Gastrocnemius medialis (tissue), 4 donors: ENCODE results near the gene ASIC5. TPM values are rescaled to one million over a fixed set of nuclear protein-coding genes. Genes with fewer than 3 reads are reported as not detected.

Source experiments
- ATAC-seq, 2 donors: fragments of 150-250 bp; one replicate each; pipeline ENCODE4 v1.9.1; 2016
- DNase-seq, 2 donors: peaks; one replicate each; pipeline ENCODE4 v3.0.0-alpha.2; 2019
- H3K27ac ChIP-seq, 4 donors: fragments of 200-600 bp; sonication (generic); 1 replicate in 1 of 4; 2 replicates in 3 of 4; pipeline ENCODE4 v1.5.1; 2016 to 2018; ENCODE audit warnings: mild to moderate bottlenecking in 2 of 4, moderate library complexity in 1 of 4
- H3K27me3 ChIP-seq, 3 donors: fragments of 200-600 bp; sonication (generic) in 2 of 3; 1 replicate in 1 of 3; 2 replicates in 2 of 3; pipeline versions ENCODE4 v1.5.1 to v1.6.0; 2016 to 2019; ENCODE audit warnings: mild to moderate bottlenecking in 1 of 3, moderate library complexity in 1 of 3
- H3K36me3 ChIP-seq, 2 donors: fragments of 200-600 bp; sonication (generic) in 1 of 2; one replicate each; pipeline ENCODE4 v1.5.1; 2017 to 2018
- H3K4me1 ChIP-seq, 2 donors: fragments of 200-600 bp; sonication (generic) in 1 of 2; one replicate each; pipeline ENCODE4 v1.5.1; 2016 to 2017; ENCODE audit warnings: mild to moderate bottlenecking in 2 of 2
- H3K4me3 ChIP-seq, 4 donors: fragments of 200-600 bp; sonication (generic) in 3 of 4; 1 replicate in 1 of 4; 2 replicates in 3 of 4; pipeline ENCODE4 v1.5.1; 2016 to 2019; ENCODE audit warnings: mild to moderate bottlenecking in 2 of 4
- H3K9me3 ChIP-seq, 3 donors: fragments of 200-600 bp; sonication (generic) in 2 of 3; 1 replicate in 1 of 3; 2 replicates in 2 of 3; pipeline ENCODE4 v1.5.1; 2016 to 2019
- POLR2A ChIP-seq, 2 donors: fragments of 450-650 bp; IDR thresholded peaks; one replicate each; pipeline ENCODE4 v1.6.1; 2017; ENCODE audit warnings: antibody characterized with exemption in 2 of 2, mild to moderate bottlenecking in 2 of 2, moderate library complexity in 2 of 2
- in situ Hi-C, 4 donors: fragments of 200-750 bp; cut with MboI; loops; one replicate each; pipeline versions ENCODE4 v1.15.0 to v1.8.0; 2017; ENCODE audit warnings: low sequenced_read_pairs in 4 of 4
- intact Hi-C: fragments of 100-400 bp; cut with DNase I; formaldehyde crosslinking; loops from one replicate; pipeline ENCODE4 v1.15.1; 2023; ENCODE audit warnings: low total_unique reads
- total RNA-seq, 4 donors: library from RNA; depleted of rRNA; stranded (reverse); fragments of >200 nt; gene quantifications; one replicate each; pipeline versions ENCODE4 v1.1.0 to v1.2.3, GENCODE V29; 2016
- TF ChIP-seq, protein P1 (sequence below), 5 experiments: fragments of 450-650 bp in 3 of 5; fragments of 200-600 bp in 2 of 5; sonication (generic) in 2 of 5; IDR thresholded peaks in 4 of 5; conservative IDR thresholded peaks in 1 of 5; 1 replicate in 4 of 5; 2 replicates in 1 of 5; pipeline ENCODE4 v1.5.1; 2016 to 2019; ENCODE audit warnings: antibody characterized with exemption in 5 of 5, mild to moderate bottlenecking in 3 of 5, moderate library complexity in 3 of 5

The ASIC5 gene
- total RNA-seq, 4 donors from 2014 or later, result not detected

DNA sequence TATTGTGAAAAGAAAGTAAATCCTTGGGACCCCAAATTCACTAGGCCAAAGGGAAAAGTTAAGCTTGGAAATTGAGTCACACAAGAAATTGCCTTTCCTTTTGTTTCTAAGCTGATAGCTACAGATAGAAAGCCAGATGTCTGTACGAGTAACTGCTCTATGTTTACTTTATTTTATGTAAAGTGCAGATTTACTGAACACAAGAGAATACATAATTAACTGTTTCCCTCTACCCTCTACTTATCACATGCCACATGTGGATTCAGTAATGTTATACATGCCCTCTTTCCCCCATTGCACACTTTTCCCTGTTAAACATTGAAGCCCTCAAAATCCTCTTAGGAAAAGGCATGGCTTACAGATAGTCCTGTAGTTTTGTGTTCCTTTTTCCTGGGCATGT is 21.0 kb upstream of the ASIC5 start:
- Histone ChIP-seq H3K27ac (no peak overlapping the region), H3K27me3 (no peaks in the 10 kb centered on the region), H3K4me3 (no peak overlapping the region), H3K4me1 (no peaks in the 10 kb centered on the region), H3K36me3 (no peaks in the 10 kb centered on the region), H3K9me3 (no peaks in the 10 kb centered on the region)
- ATAC-seq, result no peak
- DNase-seq, result no peak
- no peak for TF ChIP-seq POLR2A (IDR thresholded peaks at IDR 0.05)
- TF ChIP-seq, protein P1, sequence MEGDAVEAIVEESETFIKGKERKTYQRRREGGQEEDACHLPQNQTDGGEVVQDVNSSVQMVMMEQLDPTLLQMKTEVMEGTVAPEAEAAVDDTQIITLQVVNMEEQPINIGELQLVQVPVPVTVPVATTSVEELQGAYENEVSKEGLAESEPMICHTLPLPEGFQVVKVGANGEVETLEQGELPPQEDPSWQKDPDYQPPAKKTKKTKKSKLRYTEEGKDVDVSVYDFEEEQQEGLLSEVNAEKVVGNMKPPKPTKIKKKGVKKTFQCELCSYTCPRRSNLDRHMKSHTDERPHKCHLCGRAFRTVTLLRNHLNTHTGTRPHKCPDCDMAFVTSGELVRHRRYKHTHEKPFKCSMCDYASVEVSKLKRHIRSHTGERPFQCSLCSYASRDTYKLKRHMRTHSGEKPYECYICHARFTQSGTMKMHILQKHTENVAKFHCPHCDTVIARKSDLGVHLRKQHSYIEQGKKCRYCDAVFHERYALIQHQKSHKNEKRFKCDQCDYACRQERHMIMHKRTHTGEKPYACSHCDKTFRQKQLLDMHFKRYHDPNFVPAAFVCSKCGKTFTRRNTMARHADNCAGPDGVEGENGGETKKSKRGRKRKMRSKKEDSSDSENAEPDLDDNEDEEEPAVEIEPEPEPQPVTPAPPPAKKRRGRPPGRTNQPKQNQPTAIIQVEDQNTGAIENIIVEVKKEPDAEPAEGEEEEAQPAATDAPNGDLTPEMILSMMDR (IDR thresholded peaks at IDR 0.05 in 4 of 5, conservative IDR thresholded peaks at IDR 0.05 in 1 of 5), result no peak
- intact Hi-C loops (no loop called here), in situ Hi-C loops (no loop called here)

DNA sequence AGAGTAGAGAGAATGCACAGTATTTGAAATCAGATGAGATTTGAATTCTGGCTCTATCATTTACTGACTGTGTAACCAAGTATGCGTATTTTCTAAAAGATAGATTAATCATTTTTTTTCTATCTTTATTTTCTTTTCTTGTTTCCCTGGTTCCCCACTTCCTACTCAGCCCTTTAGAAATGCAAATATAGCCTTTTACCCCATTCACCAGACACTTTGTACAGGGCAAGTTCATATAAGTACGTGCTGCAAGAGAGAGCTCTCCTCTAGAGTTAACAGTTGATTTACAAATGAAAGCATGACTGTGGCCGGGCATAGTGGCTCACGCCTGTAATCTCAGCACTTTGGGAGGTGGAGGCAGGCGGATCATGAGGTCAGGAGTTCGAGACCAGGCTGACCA is 19.6 kb upstream of the ASIC5 start:
- no peaks in the 10 kb centered on the region for H3K4me1 ChIP-seq
- H3K27me3 ChIP-seq, result no peaks in the 10 kb centered on the region
- H3K27ac ChIP-seq, result no peak overlapping the region
- intact Hi-C loops (no loop called here), in situ Hi-C loops (no loop called here)
- no peaks in the 10 kb centered on the region for H3K36me3 ChIP-seq
- TF ChIP-seq, protein P1 (IDR thresholded peaks at IDR 0.05 in 4 of 5, conservative IDR thresholded peaks at IDR 0.05 in 1 of 5), result no peak
- no peak for TF ChIP-seq POLR2A (IDR thresholded peaks at IDR 0.05)
- no peak overlapping the region for H3K4me3 ChIP-seq
- DNase-seq, result no peak
- ATAC-seq, result no peak
- H3K9me3 ChIP-seq, result no peaks in the 10 kb centered on the region

DNA sequence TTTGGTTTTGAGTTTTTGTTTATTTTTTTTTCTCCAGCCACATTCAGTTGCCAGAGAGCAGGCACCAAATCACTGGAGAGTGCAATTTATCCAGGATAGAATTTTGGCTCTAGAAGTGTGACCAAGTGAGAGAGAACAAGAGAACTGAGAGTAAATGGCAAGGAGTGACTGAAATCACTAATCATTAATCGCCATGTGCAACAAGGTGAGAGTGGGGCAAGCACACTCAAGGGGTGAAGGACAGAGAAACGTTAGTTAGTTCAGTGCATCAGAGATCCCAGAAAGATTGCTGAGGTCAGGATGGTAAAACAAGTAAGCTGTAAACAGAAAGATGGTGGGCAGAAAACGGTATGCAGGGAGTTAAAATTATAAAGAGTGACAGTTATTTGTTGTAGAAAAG is 17.8 kb upstream of the ASIC5 start:
- TF ChIP-seq, protein P1 (IDR thresholded peaks at IDR 0.05 in 4 of 5, conservative IDR thresholded peaks at IDR 0.05 in 1 of 5), result no peak
- TF ChIP-seq POLR2A (IDR thresholded peaks at IDR 0.05), result no peak
- DNase-seq (no peak), ATAC-seq (no peak)
- no peaks in the 10 kb centered on the region for H3K27me3 ChIP-seq
- no peaks in the 10 kb centered on the region for H3K9me3 ChIP-seq
- in situ Hi-C loops, result no loop called here
- no peak overlapping the region for H3K27ac ChIP-seq
- intact Hi-C loops, result no loop called here
- H3K4me1 ChIP-seq, result no peaks in the 10 kb centered on the region
- H3K4me3 ChIP-seq, result no peak overlapping the region
- H3K36me3 ChIP-seq, result no peaks in the 10 kb centered on the region

DNA sequence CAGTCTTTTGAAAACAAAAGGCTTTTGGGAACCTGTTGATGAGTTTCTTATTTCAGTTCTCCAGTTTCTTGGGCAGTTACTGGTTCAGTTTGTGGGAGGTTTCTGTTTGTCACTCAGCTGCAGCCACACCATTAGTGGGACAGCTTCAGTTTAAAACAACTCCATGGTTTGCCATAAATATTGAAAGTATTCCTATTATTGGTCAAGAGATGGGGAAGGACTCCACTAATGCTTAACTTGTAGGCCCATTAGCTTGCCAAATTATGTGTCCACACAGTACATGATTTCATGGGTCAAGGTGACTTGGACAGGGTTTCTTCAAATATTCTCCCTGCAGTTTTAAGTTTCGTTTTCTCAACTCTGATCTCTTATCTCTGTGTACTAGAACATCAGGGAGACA is 15.5 kb upstream of the ASIC5 start:
- ATAC-seq (no peak), DNase-seq (no peak)
- Histone ChIP-seq H3K4me3 (no peak overlapping the region), H3K27ac (no peak overlapping the region), H3K36me3 (no peaks in the 10 kb centered on the region), H3K27me3 (no peaks in the 10 kb centered on the region), H3K9me3 (no peaks in the 10 kb centered on the region), H3K4me1 (no peaks in the 10 kb centered on the region)
- intact Hi-C loops, result no loop called here
- TF ChIP-seq, protein P1 (IDR thresholded peaks at IDR 0.05 in 4 of 5, conservative IDR thresholded peaks at IDR 0.05 in 1 of 5), result no peak
- TF ChIP-seq POLR2A (IDR thresholded peaks at IDR 0.05), result no peak
- in situ Hi-C loops, result no loop called here

DNA sequence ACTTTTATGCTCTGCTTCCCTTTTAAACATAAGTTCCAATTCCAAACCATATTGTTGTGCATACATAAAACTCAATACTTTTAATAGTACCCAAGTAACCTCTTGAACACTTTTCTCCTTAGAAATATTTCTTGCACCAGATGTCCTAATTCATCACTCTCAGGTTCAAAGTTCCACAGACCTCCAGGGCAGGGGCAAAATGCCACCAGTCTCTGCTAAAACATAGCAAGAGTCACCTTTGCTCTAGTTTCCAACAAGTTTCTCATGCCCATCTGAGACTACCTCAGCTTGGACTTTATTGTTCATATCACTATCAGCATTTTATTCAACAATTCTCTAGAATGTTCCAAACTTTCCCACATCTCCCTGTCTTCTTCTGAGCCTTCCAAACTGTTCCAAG is 13.7 kb upstream of the ASIC5 start:
- no peak for TF ChIP-seq POLR2A (IDR thresholded peaks at IDR 0.05)
- no peak overlapping the region for H3K27ac ChIP-seq
- intact Hi-C loops (no loop called here), in situ Hi-C loops (no loop called here)
- DNase-seq (no peak), ATAC-seq (no peak)
- H3K4me3 ChIP-seq, result no peak overlapping the region
- peaks cover 0 to 3% (median 0%) of the 10 kb centered on the region in 3 donors for H3K9me3 ChIP-seq
- no peaks in the 10 kb centered on the region for H3K27me3 ChIP-seq
- H3K36me3 ChIP-seq, result no peaks in the 10 kb centered on the region
- H3K4me1 ChIP-seq, result no peaks in the 10 kb centered on the region
